ENCODE results near the gene IPO13.

Gene IPO13

GRCh38 chr1:44013949-44014348 is 67.2 kb downstream of the IPO13 start:
- peak; percentile 7 for DNase-seq

GRCh38 chr1:44014365-44015104 is 67.8 kb downstream of the IPO13 start:
- DNase-seq, result no peak

GRCh38 chr1:44015206-44015605 is 68.5 kb downstream of the IPO13 start:
- no peak for DNase-seq

- DNase-seq, result no peak
Measured at GRCh38 chr1:44016041-44016889, 69.5 kb downstream of the IPO13 start.

- no peak for DNase-seq
Measured at GRCh38 chr1:44016890-44017400, 70.2 kb downstream of the IPO13 start.

Measured in NCI-H2171 treated with DMSO at 0.1 percent for 48 hours (cell line).